Upper lobe of left lung (tissue), 4 donors: ENCODE data around the gene GRB10.

ENCODE experiments used
- CTCF ChIP-seq, 6 experiments: fragments of 450-650 bp in 4 of 6; fragments of 200-600 bp in 2 of 6; sonication (generic) in 2 of 6; IDR thresholded peaks; one replicate each; pipeline ENCODE4 v1.5.1; 2016 to 2019; ENCODE audit warnings: antibody characterized with exemption in 6 of 6
- POLR2A ChIP-seq, 4 donors: fragments of 450-650 bp; IDR thresholded peaks; one replicate each; pipeline ENCODE4 v1.5.1; 2016 to 2017; ENCODE audit warnings: antibody characterized with exemption in 4 of 4, mild to moderate bottlenecking in 2 of 4

GRCh38 chr7:50677638-50677996, 105.1 kb downstream of the GRB10 start:
- TF ChIP-seq POLR2A (IDR thresholded peaks at IDR 0.05): no peak
- no peak for TF ChIP-seq CTCF (IDR thresholded peaks at IDR 0.05)
